GM19239 (cell line): Measurements from ENCODE around the gene VKORC1.
"Not testable (repeated sequence)": the region's sequence is repeated elsewhere in the genome, so short reads cannot be mapped to it uniquely, and the experiment has no call there.

Source experiments
- DNase-seq: peaks from one replicate; pipeline ENCODE4 v3.0.0; 2011; ENCODE audit warnings: low spot score; ENCODE audit not compliant: insufficient read length
- FAIRE-seq: peaks from 2 replicates; lab custom pipeline; 2011; peaks lifted over from hg19 to GRCh38; lab: Jason Lieb, UNC

Gene VKORC1

GRCh38 chr16:31108035-31108793, 13.6 kb upstream of the VKORC1 start, which contains the start of gene BCKDK:
Gene BCKDK (plus strand): TSS chr16:31108386. CDS start chr16:31109224, 838 bp downstream.
- peak; percentile 79 for FAIRE-seq
- peak; percentile 93 for DNase-seq

- DNase-seq (peak; percentile 80), FAIRE-seq (peak; percentile 87)
Observed at GRCh38 chr16:31107465-31107867, 12.9 kb upstream of the VKORC1 start.

DNA sequence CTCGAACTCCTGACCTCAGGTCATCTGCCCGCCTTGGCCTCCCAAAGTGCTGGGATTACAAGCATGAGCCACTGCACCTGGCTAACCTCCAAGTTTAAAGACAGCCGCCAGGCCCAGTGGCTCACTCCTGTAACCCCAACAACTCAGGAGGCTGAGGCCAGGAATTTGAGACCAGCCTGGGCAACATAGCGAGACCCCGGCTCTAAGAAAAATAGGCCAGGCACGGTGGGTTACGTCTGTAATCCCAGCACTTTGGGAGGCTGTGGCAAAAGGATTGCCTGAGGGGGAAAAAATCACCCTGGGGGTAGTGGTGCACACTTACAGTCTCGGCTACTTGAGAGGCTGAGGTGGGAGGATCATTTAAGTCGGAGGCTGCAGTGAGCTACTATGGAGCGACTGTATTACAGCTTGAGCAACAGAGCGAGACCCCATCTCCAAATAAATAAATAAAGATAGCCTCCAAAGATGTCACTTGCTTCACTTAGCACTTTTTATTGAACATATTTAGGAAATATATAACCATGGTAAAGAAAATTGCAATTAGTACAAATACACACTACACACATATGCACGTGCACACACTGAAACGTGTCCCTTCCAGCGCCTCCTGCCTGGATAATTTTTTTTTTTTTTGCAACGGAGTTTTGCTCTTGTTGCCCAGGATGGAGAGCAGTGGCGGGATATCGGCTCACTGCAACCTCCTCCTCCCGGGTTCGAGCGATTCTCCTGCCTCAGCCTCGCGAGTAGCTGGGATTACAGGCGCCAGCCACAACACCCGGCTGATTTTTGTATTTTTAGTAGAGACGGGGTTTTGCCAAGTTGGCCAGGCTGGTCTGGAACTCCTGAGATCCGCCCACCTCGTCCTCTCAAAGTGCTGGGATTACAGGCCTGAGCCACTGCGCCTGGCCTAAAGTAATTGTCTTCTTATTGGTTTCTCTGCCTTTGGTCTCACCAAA, 12.2 kb upstream of the VKORC1 start:
- DNase-seq (no peak), FAIRE-seq (no peak)

DNA sequence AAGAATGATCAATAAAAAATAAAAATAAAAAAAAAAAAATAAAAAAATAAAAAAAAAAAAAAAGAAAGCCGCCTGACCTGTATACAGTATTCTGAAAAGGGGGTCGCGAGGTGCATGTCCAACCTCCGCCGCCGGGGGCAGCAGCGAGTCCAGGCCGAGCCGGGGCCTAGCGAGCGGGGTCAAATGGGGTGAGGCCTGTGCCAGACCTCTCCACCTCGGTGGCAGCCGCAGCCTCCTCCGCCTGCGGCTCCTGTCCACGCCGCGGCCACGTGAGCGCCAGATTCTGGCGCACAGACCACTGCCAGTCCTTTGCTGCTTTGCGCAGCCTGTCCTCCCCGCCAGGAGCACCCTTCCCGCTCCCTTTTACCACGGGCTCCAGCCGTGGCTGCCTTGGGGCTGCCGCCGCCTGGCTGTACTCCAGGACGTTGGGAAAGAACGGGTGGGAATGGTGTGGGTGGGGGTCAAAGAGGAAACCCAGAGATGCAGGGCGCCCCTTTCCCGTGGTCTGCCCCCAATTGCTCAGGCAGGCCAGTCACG, 11.1 kb upstream of the VKORC1 start:
- DNase-seq (peak; percentile 94), FAIRE-seq (no peak)

GRCh38 chr16:31100876-31101641, 6.5 kb upstream of the VKORC1 start:
- not testable (repeated sequence) for DNase-seq, FAIRE-seq

GRCh38 chr16:31099860-31100638, 5.5 kb upstream of the VKORC1 start:
- no peak for DNase-seq

DNA sequence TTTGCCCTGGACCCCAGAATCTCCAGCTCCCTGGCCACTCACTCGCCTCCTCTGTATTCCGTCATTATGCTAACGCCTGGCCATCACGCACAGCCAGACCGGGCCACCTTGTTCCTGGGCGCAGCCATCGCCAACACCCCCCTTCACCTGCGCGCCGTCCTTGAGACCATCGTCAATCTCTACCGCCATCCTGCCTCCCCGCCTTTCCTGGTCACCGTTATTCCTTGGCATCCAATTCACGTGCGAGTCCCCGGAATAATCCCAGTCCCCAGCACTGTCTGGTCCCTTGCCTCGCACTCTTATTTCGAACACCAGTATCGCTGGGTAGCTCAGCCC, 541 bp downstream of the VKORC1 start:
- FAIRE-seq (no peak), DNase-seq (no peak)

More at GRCh38 chr16:31099860-31100638, 5.5 kb upstream of the VKORC1 start:
- no peak for FAIRE-seq

GRCh38 chr16:31093132-31093703, 1.4 kb downstream of the VKORC1 start:
- DNase-seq (no peak), FAIRE-seq (no peak)

DNA sequence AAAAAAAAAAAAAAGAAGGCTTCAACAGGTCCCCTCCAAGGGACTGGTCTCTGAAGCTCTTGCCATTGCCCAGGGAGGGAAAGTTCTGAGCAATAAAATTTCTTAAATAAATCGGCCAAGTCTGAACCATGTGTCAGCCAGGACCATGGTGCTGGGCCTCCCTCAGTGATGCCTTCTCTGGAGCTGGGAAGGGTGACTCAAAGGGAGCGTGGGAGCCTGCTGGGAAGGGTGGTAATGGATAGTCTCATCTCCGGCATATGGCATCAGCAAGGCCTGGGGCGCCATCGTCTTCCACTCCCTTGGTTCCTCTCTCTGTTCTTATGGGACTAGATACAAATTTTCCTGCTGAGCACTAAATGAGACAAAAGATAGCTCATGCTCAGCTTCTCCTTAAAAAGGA, 2.3 kb downstream of the VKORC1 start:
- DNase-seq (no peak), FAIRE-seq (no peak)

- FAIRE-seq (no peak), DNase-seq (no peak)
Observed at GRCh38 chr16:31090540-31090939, 4.1 kb downstream of the VKORC1 start.

DNA sequence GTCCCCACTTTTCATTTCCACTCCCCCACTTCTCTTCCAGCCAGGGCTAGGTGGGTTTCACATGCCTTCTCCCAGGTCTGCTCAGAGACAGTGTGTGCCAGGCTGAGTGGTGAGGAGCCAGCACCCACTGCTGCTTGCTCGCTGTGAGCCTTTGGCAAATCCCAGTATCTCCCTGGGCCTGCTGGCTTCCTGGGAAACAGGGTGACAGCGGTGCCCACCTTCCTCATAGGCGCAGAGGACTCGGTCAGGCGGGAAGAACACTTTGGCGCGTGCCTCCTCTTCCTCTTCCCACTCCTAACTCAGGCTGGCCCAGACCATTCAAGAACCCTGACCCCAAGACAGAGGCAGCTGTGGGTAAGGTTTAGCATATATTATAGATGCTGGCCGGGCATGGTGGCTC, 5.4 kb downstream of the VKORC1 start:
- FAIRE-seq = no peak
- DNase-seq = no peak

GRCh38 chr16:31088459-31089183, 6.0 kb downstream of the VKORC1 start, which contains the start of gene PRSS53:
Gene PRSS53 (minus strand): TSS chr16:31088943. CDS start chr16:31088809, 134 bp downstream.
- FAIRE-seq = no peak
- DNase-seq = no peak

DNA sequence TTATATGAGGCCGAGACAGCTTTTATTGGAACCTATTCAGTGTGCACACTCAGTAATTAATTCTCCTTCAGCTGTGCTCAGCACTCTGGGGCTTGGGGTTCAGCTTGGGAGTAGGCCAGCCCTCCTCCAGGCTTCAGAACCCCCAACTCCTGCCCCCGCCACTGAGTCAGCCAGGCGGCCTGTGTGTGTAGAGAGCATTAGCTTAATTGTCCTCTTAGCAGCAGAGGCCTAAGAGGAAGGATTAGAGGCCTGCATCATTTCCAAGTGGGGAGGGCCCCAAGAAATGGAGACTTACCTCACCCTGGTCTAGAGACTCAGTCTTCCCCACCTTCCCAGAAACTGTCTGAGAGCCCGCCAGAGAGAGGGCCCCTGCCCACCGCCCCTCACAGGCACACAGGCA, 6.6 kb downstream of the VKORC1 start:
- DNase-seq = no peak
- no peak for FAIRE-seq

DNA sequence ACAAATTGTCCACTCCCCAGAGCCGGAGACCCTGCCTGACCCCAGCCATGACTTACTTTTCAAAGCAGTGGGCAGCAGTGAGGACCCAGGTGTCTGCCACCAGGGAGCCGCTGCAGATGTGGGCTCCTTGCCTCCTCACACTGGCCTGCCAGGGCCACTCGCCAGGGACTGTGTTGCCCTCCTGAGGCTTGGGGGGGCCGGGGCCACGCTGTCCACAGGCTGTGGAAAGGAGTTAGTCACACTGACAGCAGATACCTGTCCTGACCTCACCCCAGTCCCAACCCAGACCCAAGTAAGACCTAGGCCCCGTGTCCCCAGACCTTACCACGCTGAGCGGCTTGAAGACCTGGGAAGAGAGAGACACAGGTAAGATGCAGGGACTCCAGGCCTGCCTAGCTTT, 7.1 kb downstream of the VKORC1 start:
- no peak for DNase-seq
- no peak for FAIRE-seq

- no peak for DNase-seq
- FAIRE-seq = no peak
Observed at GRCh38 chr16:31086629-31086906, 8.0 kb downstream of the VKORC1 start.

- FAIRE-seq (no peak), DNase-seq (no peak)
Observed at GRCh38 chr16:31085873-31086628, 8.5 kb downstream of the VKORC1 start.

- no peak for FAIRE-seq
- no peak for DNase-seq
Observed at GRCh38 chr16:31085411-31085810, 9.2 kb downstream of the VKORC1 start.
